Activated CD8-positive, alpha-beta T cell treated with anti-CD3 and anti-CD28 coated beads for 36 hours (primary cell): Measurements from ENCODE around the gene STAT2. TPM values are rescaled to one million over a fixed set of nuclear protein-coding genes. Genes with fewer than 3 reads are reported as not detected.

Experiments used
- ATAC-seq: fragments of 200-7000 bp; cut with Tn5 transposase; one replicate; pipeline ENCODE4 v1.10.0; 2021; ENCODE audit warnings: mild to moderate bottlenecking, moderate library complexity
- CTCF ChIA-PET: fragments of 350-600 bp; sonication (Branson Sonifier 250); formaldehyde crosslinking; loops from one replicate; lab custom pipeline; 2021; ENCODE audit warnings: antibody characterized with exemption; lab: Charles Lee
- POLR2A ChIA-PET: fragments of 350-600 bp; sonication (Branson Sonifier 250); formaldehyde crosslinking; loops from one replicate; lab custom pipeline; 2021; ENCODE audit warnings: antibody characterized with exemption; lab: Charles Lee
- DNase-seq: peaks from one replicate; pipeline ENCODE4 v3.0.0-alpha.2; 2020
- H3K27ac Mint-ChIP-seq: one replicate; pipeline ENCODE4 v1.8.0; 2021; ENCODE audit warnings: mild to moderate bottlenecking, mixed read lengths
- H3K27me3 Mint-ChIP-seq: one replicate; pipeline ENCODE4 v1.8.0; 2021; ENCODE audit warnings: mixed read lengths
- H3K36me3 Mint-ChIP-seq: one replicate; pipeline ENCODE4 v1.8.0; 2021; ENCODE audit warnings: low read depth, mixed read lengths
- H3K4me1 Mint-ChIP-seq: one replicate; pipeline ENCODE4 v1.8.0; 2021; ENCODE audit warnings: low read depth, mixed read lengths
- H3K4me3 Mint-ChIP-seq: one replicate; pipeline ENCODE4 v1.8.0; 2021; ENCODE audit warnings: mild to moderate bottlenecking, moderate library complexity, mixed read lengths
- H3K9me3 Mint-ChIP-seq: one replicate; pipeline ENCODE4 v1.8.0; 2021; ENCODE audit warnings: mixed read lengths
- intact Hi-C: fragments of 100-400 bp; cut with micrococcal nuclease; formaldehyde crosslinking; loops from one replicate; pipeline ENCODE4 v1.10.0; 2022
- total RNA-seq, 2 experiments: library from RNA; stranded (reverse); gene quantifications; one replicate each; pipeline ENCODE4 v1.2.3, GENCODE V29; 2021
- TF ChIP-seq, protein P1 (sequence below): fragments of 200-600 bp; IDR thresholded peaks from one replicate; pipeline ENCODE4 v1.8.0; 2022; ENCODE audit warnings: antibody characterized with exemption, mild to moderate bottlenecking

STAT2 gene
- total RNA-seq, 2 experiments from 2014 or later, result 64.4 to 69.7 TPM

- no peaks in the 10 kb centered on the region for H3K36me3 Mint-ChIP-seq
- no peaks in the 10 kb centered on the region for H3K27me3 Mint-ChIP-seq
- no peak for DNase-seq
- H3K4me1 Mint-ChIP-seq, result no peaks in the 10 kb centered on the region
- no peak overlapping the region for H3K27ac Mint-ChIP-seq
- H3K9me3 Mint-ChIP-seq, result peaks cover 16% of the 10 kb centered on the region
- no peak for ATAC-seq
- intact Hi-C loops, result no loop called here
- ChIA-PET POLR2A (no interaction called here), CTCF (interaction anchor here (0.6 kb wide), 1 partner anchor 910 kb away, joined by 3 read pairs; no protein-coding TSS in a partner anchor)
- no peak overlapping the region for H3K4me3 Mint-ChIP-seq
- TF ChIP-seq, protein P1, sequence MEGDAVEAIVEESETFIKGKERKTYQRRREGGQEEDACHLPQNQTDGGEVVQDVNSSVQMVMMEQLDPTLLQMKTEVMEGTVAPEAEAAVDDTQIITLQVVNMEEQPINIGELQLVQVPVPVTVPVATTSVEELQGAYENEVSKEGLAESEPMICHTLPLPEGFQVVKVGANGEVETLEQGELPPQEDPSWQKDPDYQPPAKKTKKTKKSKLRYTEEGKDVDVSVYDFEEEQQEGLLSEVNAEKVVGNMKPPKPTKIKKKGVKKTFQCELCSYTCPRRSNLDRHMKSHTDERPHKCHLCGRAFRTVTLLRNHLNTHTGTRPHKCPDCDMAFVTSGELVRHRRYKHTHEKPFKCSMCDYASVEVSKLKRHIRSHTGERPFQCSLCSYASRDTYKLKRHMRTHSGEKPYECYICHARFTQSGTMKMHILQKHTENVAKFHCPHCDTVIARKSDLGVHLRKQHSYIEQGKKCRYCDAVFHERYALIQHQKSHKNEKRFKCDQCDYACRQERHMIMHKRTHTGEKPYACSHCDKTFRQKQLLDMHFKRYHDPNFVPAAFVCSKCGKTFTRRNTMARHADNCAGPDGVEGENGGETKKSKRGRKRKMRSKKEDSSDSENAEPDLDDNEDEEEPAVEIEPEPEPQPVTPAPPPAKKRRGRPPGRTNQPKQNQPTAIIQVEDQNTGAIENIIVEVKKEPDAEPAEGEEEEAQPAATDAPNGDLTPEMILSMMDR, result no peak
Observed at GRCh38 chr12:56398324-56398723, 38.4 kb upstream of the STAT2 start.

- ChIA-PET POLR2A (no interaction called here), CTCF (interaction anchor here (1.2 to 1.5 kb wide), 4 partner anchors 10 to 71 kb away, joined by 3 to 4 read pairs (median 4); partner anchors contain the start of gene STAT2)
- TF ChIP-seq, protein P1, result no peak
- Mint-ChIP-seq H3K27ac (no peak overlapping the region), H3K4me3 (no peak overlapping the region), H3K4me1 (no peaks in the 10 kb centered on the region), H3K9me3 (no peaks in the 10 kb centered on the region), H3K27me3 (no peaks in the 10 kb centered on the region), H3K36me3 (no peaks in the 10 kb centered on the region)
- ATAC-seq (no peak), DNase-seq (no peak)
- intact Hi-C loops, result no loop called here
Observed at GRCh38 chr12:56392331-56392730, 32.4 kb upstream of the STAT2 start.

DNA sequence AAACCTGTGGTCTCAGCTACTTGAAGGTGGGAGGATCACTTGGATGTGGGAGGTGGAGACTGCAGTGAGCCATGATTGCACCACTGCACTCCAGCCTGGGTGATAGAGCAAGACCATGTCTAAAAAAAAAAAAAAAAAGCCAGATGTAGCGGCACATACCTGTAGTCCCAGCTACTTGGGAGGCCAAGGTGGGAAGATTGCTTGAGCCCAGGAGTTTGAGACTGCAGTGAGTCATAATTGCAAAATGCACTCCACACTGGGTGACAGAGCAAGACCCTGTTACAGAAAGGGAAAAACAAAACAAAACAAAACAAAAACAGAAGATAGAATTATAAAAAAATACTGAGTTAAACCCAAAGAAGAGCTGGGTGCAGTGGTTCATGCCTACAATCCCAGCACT is 31.8 kb upstream of the STAT2 start:
- DNase-seq (no peak), ATAC-seq (no peak)
- ChIA-PET CTCF (interaction anchor here (1.2 to 1.5 kb wide), 3 partner anchors 9 to 56 kb away, joined by 3 to 4 read pairs (median 3); partner anchors contain the start of gene STAT2), POLR2A (no interaction called here)
- TF ChIP-seq, protein P1, result no peak
- Mint-ChIP-seq H3K27ac (no peak overlapping the region), H3K27me3 (no peaks in the 10 kb centered on the region), H3K36me3 (no peaks in the 10 kb centered on the region), H3K4me1 (no peaks in the 10 kb centered on the region), H3K4me3 (no peak overlapping the region), H3K9me3 (no peaks in the 10 kb centered on the region)
- intact Hi-C loops, result no loop called here

- Mint-ChIP-seq H3K4me3 (no peak overlapping the region), H3K27me3 (no peaks in the 10 kb centered on the region), H3K36me3 (no peaks in the 10 kb centered on the region), H3K27ac (no peak overlapping the region), H3K4me1 (no peaks in the 10 kb centered on the region), H3K9me3 (no peaks in the 10 kb centered on the region)
- ChIA-PET CTCF (no interaction called here), POLR2A (interaction anchor here (0.6 kb wide), 1 partner anchor 296 kb away, joined by 3 read pairs; no protein-coding TSS in a partner anchor)
- intact Hi-C loops, result no loop called here
- no peak for ATAC-seq
- TF ChIP-seq, protein P1, result no peak
- no peak for DNase-seq
Observed at GRCh38 chr12:56389412-56389811, 29.5 kb upstream of the STAT2 start.

DNA sequence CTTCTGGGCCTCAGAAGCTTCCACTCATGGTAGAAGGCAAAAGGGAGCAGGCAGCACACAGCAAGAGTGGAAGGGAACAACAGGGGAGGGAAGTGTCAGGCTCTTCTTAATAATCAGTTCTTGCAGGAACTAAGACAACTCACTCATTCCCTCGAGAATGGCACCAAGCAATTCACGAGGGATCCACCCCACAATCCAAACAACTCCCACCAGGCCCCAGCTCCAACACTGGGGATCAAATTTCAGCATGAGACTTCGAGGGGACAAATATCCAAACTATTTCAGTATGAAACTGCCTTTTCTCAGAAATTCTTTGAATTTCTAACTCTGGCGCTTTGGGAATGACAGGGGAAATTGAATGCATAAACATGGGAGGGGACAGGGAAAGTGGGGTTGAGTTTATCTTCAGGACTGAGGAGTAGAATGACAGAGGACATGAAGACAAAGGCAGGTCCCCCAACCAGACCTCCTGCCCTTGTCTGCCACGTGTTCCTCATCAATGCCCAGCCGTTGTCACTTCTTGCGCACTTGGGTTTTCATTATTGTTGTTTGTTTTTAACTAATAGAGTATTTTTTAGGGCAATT is 27.3 kb upstream of the STAT2 start:
- H3K4me3 Mint-ChIP-seq, result no peak overlapping the region
- H3K27ac Mint-ChIP-seq, result no peak overlapping the region
- intact Hi-C loops, result no loop called here
- H3K4me1 Mint-ChIP-seq, result no peaks in the 10 kb centered on the region
- H3K9me3 Mint-ChIP-seq, result no peaks in the 10 kb centered on the region
- no peak for DNase-seq
- no peaks in the 10 kb centered on the region for H3K36me3 Mint-ChIP-seq
- CTCF ChIA-PET, result interaction anchor here (1.1 kb wide), 1 partner anchor 126 kb away, joined by 3 read pairs; no protein-coding TSS in a partner anchor
- no peaks in the 10 kb centered on the region for H3K27me3 Mint-ChIP-seq
- POLR2A ChIA-PET, result interaction anchor here (0.9 kb wide), 1 partner anchor 25 kb away, joined by 3 read pairs; no protein-coding TSS in a partner anchor
- TF ChIP-seq, protein P1, result no peak
- no peak for ATAC-seq
